BJ (cell line): ENCODE measurements around the gene ZSCAN9. TPM values are rescaled to one million over a fixed set of nuclear protein-coding genes. Genes with fewer than 3 reads are reported as not detected.

Experiments
- CTCF ChIA-PET: fragments of 350-600 bp; formaldehyde crosslinking; extraction: SDS; loops from one replicate; lab custom pipeline; 2021; ENCODE audit warnings: antibody characterized with exemption, inconsistent platforms; lab: Yijun Ruan, JAX
- POLR2A ChIA-PET: fragments of 300-600 bp; sonication (Branson Sonifier 250); formaldehyde crosslinking; extraction: SDS; loops from one replicate; lab custom pipeline; 2021; ENCODE audit warnings: antibody characterized with exemption; lab: Charles Lee
- DNase-seq: peaks from one replicate; pipeline ENCODE4 v3.0.0-alpha.2; 2011; ENCODE audit warnings: low read depth
- H3K27me3 ChIP-seq: 2 replicates; pipeline ENCODE4 v1.6.0; 2011; ENCODE audit warnings: low read length; ENCODE audit not compliant: control insufficient read depth, insufficient read depth
- H3K36me3 ChIP-seq: 2 replicates; pipeline ENCODE4 v1.5.1; 2011; ENCODE audit warnings: low read length; ENCODE audit not compliant: control insufficient read depth, insufficient read depth
- H3K4me3 ChIP-seq: 2 replicates; pipeline ENCODE4 v1.5.1; 2011; ENCODE audit warnings: low read depth, mild to moderate bottlenecking, control low read depth, low read length
- polyA plus RNA-seq: library from polyadenylated mRNA; depleted of rRNA; stranded (reverse); fragments of >200 nt; gene quantifications from 2 replicates; pipeline ENCODE4 v1.2.3, GENCODE V29; 2011
- TF ChIP-seq, protein P1 (sequence below): IDR thresholded peaks from 2 replicates; pipeline ENCODE4 v1.5.1; 2011; ENCODE audit warnings: low read depth, mild to moderate bottlenecking, control low read depth, inconsistent platforms, low read length, moderate library complexity; ENCODE audit not compliant: insufficient read depth

ZSCAN9 gene
- polyA plus RNA-seq, 1 experiment: 9.9 TPM

DNA sequence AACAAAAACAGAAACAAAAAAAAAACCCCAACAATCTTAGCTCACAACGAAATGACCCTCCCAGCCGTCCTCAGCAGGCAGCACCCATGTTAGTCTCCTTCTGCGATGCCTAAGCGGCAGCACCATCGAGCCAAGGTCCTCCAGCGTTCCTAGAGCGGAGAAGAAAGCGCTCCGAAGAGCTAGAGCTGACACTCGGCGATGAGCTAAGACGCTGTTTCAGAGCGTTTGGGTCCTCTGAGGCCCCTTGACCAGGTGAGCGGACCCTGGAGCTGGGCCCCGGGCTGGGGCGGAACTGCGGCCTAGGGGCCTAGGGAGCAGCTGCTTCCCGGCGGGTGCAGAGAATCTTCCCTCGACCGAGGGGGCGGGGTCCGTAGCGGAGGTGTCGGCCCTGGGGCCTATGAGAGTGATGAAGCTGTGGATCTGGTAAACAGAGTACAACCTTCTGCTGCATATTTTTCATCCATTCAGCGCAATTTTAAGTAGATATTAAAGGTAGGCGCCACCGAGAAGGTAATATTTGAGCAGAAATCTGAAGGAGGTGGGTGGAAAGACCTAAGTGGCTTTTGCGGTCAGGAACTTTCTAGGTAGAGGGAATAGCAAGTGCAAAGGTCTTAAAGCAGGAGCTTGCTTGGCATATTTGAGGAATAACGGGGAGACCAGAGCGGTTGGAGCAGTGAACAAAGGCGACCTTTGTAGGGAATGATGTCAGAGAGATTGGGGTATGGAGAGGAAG lies 42.1 kb downstream of the ZSCAN9 start, which contains the start of gene ZSCAN26:
ZSCAN26 (plus strand) TSS at position 182 of the 733 bp plus-strand sequence. CDS start 4,777 bp downstream, outside the sequence.
- Histone ChIP-seq H3K27me3 (no peaks in the 10 kb centered on the region), H3K4me3 (peak within 1 kb of the TSS; percentile 78), H3K36me3 (peaks cover 3% of the 10 kb centered on the region; the same call in 1 of the 2 replicates)
- TF ChIP-seq, protein P1, sequence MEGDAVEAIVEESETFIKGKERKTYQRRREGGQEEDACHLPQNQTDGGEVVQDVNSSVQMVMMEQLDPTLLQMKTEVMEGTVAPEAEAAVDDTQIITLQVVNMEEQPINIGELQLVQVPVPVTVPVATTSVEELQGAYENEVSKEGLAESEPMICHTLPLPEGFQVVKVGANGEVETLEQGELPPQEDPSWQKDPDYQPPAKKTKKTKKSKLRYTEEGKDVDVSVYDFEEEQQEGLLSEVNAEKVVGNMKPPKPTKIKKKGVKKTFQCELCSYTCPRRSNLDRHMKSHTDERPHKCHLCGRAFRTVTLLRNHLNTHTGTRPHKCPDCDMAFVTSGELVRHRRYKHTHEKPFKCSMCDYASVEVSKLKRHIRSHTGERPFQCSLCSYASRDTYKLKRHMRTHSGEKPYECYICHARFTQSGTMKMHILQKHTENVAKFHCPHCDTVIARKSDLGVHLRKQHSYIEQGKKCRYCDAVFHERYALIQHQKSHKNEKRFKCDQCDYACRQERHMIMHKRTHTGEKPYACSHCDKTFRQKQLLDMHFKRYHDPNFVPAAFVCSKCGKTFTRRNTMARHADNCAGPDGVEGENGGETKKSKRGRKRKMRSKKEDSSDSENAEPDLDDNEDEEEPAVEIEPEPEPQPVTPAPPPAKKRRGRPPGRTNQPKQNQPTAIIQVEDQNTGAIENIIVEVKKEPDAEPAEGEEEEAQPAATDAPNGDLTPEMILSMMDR: no peak
- ChIA-PET POLR2A (interaction anchor here (0.7 to 3.1 kb wide), 3 partner anchors 14 to 89 kb away, joined by 4 to 15 read pairs (median 7); partner anchors contain the start of genes PGBD1 and ZKSCAN4), CTCF (interaction anchor here (0.7 to 1.6 kb wide), 2 partner anchors 15 to 89 kb away, joined by 3 to 5 read pairs; partner anchors contain the start of gene ZKSCAN4)
- no peak for DNase-seq

DNA sequence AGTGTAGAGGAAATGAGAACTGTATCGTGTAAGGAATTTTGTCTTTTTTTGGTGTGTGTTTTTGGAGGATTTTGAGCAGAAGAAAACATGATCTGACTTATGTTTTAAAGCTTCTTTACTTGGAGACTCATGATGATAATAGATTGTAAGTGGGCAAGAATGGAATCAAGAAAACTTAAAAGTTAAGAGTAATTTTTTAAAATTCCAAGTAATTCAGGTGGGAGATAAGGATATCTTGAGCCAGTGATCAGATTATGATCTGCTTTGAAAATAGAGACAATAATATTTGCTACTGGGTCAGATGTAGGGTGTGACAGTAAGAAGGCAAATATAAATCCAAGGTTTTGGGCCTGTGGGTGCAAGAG lies 42.6 kb downstream of the ZSCAN9 start:
- DNase-seq: no peak
- TF ChIP-seq, protein P1: no peak
- Histone ChIP-seq H3K27me3 (no peaks in the 10 kb centered on the region), H3K4me3 (peak overlapping the region; percentile 78), H3K36me3 (peaks cover 3% of the 10 kb centered on the region; the same call in 1 of the 2 replicates)
- CTCF ChIA-PET: interaction anchor here (1.6 kb wide), 1 partner anchor 88 kb away, joined by 5 read pairs; no protein-coding TSS in a partner anchor
- POLR2A ChIA-PET: interaction anchor here (0.7 to 3.1 kb wide), 3 partner anchors 14 to 89 kb away, joined by 4 to 15 read pairs (median 7); partner anchors contain the start of genes PGBD1 and ZKSCAN4

DNA sequence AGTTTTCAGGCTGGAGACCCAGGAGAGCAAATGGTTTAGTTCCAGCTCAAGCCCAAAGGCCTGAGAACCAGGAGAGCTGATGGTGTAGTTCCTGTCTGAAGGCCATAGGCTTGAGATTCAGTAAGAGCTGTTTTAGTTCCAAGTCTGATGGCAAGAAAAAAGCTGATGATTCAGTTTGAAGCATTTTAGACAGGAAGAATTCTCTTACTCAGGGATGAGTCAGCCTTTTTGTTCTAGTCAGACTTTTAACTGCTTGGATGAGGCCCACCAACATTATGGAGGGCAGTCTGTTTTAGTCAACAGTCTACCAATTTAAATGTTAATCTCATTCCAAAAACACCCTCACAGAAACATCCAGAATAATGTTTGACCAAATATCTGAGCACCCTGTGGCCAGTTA lies 44.4 kb downstream of the ZSCAN9 start:
- TF ChIP-seq, protein P1: no peak
- no peak overlapping the region for H3K4me3 ChIP-seq
- POLR2A ChIA-PET: no interaction called here
- H3K27me3 ChIP-seq: no peaks in the 10 kb centered on the region
- H3K36me3 ChIP-seq: peaks cover 11% of the 10 kb centered on the region
- peak; percentile 55 for DNase-seq
- CTCF ChIA-PET: no interaction called here

DNA sequence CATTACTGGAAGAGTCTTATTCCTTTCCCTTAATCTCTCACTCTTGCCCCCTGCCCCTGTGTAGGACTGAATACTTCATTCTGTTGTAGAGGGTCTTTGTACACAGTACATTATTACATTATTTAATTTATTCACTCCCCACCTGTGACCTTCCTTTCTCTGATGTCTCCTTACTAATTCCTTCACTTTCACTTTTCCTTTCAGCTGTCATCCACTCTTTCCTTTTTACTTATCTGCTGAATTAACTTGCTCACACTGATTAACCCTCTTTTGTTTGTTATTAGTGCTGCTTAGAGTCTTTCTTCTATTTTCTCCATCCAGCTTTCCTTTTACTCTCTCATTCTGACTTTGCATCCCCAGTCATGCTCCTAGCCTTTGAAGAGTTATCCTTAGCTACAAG lies 49.8 kb downstream of the ZSCAN9 start:
- Histone ChIP-seq H3K4me3 (no peak overlapping the region), H3K36me3 (peaks cover 17% of the 10 kb centered on the region), H3K27me3 (no peaks in the 10 kb centered on the region)
- no peak for DNase-seq
- TF ChIP-seq, protein P1: no peak
- ChIA-PET POLR2A (no interaction called here), CTCF (interaction anchor here (1.4 kb wide), 1 partner anchor 111 kb away, joined by 3 read pairs; no protein-coding TSS in a partner anchor)

DNA sequence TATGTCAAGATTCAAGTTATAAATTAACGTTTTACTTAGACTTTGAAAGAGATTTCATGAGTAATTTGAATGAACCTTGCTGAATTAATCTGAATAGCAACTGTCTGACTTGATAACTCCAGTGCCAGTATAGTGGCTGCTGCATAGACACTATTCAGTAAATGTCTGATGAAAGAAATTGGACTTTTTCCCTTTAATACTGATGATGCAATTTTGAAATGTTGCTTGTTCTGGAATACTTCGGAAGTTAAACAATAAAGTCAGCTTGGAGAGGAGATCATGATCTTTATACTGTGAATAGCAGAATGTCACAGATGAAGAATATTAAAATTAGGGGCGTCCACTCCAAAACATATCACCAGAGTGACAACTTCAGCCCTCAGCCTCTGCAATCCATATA lies 52.7 kb downstream of the ZSCAN9 start:
- ChIA-PET POLR2A (no interaction called here), CTCF (no interaction called here)
- Histone ChIP-seq H3K36me3 (peaks cover 14% of the 10 kb centered on the region), H3K4me3 (no peak overlapping the region), H3K27me3 (no peaks in the 10 kb centered on the region)
- no peak for DNase-seq
- TF ChIP-seq, protein P1: no peak
